Measurements from ENCODE around the gene C1QC. TPM values are rescaled to one million over a fixed set of nuclear protein-coding genes. Genes with fewer than 3 reads are reported as not detected.
"Not testable (repeated sequence)": the region's sequence is repeated elsewhere in the genome, so short reads cannot be mapped to it uniquely, and the experiment has no call there.

Gene C1QC
- total RNA-seq, 2 experiments from 2014 or later = not detected

DNA sequence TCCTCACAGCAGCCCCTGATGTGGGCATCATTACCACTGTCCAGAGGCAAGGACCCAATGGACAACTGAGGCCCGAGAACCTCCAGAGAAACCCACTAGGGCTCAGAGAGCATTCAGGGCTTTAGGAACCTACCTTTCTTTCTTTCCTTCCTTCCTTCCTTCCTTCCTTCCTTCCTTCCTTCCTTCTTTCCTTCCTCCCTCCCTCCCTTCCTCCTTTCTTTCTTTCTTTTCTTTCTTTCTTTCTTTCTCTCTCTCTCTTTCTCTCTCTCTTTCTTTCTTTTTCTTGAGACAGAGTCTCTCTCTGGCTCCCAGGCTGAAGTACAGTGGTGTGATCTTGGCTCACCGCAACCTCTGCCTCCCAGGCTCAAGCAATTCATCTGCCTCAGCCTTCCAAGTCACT lies 25.4 kb downstream of the C1QC start:
- H3K4me1 Mint-ChIP-seq, H3K27ac Mint-ChIP-seq, CTCF ChIA-PET: not testable (repeated sequence)

DNA sequence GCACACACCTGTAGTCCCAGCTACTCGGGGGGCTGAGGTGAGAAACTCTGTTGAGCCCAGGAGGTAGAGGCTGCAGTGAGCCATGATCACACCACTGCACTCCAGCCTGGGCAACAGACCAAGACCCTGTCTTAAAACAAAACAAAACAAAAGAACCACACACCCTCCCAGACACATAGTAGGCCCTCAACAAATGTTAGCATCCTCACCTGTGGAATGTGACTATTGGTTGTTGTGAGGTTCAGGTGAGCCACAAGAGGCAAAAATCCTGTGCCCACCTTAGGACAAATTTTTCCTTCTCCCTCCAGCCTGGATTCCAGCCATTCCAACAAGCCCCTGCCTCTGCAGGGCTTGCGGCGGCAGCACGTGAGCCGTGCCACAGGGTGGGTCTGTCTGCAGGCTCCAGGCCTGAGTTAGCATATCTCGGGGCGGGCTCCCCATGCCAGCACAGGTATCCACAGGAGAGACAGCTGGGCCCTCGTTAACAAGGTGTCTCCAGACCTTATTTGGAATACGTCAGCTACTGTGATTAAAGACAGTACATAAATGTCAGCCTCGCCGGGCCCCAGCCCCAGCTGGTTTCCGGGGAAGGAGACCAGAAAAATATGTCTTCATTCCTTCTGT lies 27.0 kb downstream of the C1QC start:
- POLR2A ChIA-PET = no interaction called here
- H3K27me3 Mint-ChIP-seq = peaks cover 33% of the 10 kb centered on the region
- no peak overlapping the region for H3K4me3 Mint-ChIP-seq
- H3K4me1 Mint-ChIP-seq = no peaks in the 10 kb centered on the region
- no peak for DNase-seq
- CTCF ChIA-PET = no interaction called here
- H3K27ac Mint-ChIP-seq = no peak overlapping the region
- no peaks in the 10 kb centered on the region for H3K36me3 Mint-ChIP-seq (ENCODE audit: low read depth)
- H3K9me3 Mint-ChIP-seq = no peaks in the 10 kb centered on the region

More for the DNA sequence above, 25.4 kb downstream of the C1QC start:
- H3K36me3 Mint-ChIP-seq (ENCODE audit: low read depth); H3K9me3 Mint-ChIP-seq; POLR2A ChIA-PET; H3K4me3 Mint-ChIP-seq; DNase-seq: not testable (repeated sequence)
- peaks cover 26% of the 10 kb centered on the region for H3K27me3 Mint-ChIP-seq

DNA sequence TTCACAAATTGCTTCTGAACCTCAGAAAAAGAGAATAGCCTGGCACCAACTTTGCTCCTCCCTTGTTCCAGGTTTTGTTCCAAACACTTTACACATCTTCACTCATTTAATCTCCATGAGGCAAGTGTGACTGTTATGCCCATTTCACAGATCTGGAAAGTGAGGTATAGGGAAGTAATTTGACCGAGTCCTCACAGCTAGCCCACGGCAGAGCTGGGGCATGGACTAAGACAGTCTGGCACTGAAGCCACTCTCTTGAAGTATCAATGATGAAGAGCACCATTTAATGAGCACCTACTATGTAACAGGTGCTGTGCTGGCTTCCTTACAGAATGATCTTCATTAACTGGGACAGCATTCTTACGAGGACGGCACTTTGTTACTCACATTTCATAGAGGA lies 28.6 kb downstream of the C1QC start:
- ChIA-PET POLR2A (no interaction called here), CTCF (no interaction called here)
- no peak overlapping the region for H3K27ac Mint-ChIP-seq
- H3K4me3 Mint-ChIP-seq = no peak overlapping the region
- no peaks in the 10 kb centered on the region for H3K9me3 Mint-ChIP-seq
- H3K36me3 Mint-ChIP-seq (ENCODE audit: low read depth) = no peaks in the 10 kb centered on the region
- H3K4me1 Mint-ChIP-seq = no peaks in the 10 kb centered on the region
- H3K27me3 Mint-ChIP-seq = peaks cover 34% of the 10 kb centered on the region
- no peak for DNase-seq

DNA sequence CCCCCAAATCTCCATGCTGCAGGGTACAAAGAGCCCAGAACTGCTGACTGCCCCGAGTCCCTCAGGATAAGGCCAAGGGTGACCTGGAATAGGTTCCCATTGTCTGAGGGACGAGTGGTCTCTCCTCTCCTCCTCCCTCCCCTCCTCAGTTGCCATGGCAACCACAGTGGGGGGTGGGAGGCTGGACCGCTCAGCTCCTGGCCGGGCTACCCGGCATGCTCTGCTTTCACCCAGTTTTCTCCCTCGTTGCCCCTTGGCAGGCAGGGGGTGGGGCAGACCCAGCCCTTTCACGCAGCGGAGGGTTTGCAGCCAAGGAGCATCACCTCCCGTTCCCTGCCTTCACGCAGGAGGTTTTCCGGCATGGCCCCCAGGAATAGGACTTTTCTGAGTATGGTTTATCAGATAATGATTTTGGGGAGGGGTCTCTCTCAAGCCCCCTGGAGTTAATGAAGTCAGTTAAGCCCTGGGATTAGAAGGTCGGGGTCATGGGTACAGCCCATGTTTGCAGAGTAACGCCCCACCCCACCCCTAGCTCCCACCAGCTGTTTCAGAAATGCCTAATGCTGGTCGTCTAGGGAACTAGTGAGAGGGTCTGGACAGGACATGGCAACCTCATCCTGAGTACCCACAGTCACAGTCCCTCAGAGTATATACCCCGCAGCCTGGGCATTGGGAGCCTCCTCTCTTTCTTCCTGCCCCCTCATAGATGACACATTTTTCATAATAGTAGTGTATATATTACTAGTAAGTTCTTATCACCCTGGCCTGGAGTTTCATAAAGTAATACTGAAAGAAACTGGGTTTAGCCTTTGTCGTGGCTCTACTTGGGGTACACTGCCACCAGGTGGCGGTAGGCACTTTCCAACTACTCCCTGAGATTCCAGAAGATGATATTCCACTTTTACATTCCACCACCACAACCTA lies 30.3 kb downstream of the C1QC start:
- Mint-ChIP-seq H3K4me1 (no peaks in the 10 kb centered on the region), H3K9me3 (no peaks in the 10 kb centered on the region), H3K27ac (no peak overlapping the region), H3K27me3 (peaks cover 31% of the 10 kb centered on the region), H3K4me3 (no peak overlapping the region), H3K36me3 (ENCODE audit: low read depth) (no peaks in the 10 kb centered on the region)
- ChIA-PET POLR2A (no interaction called here), CTCF (interaction anchor here (1.7 kb wide), 1 partner anchor 215 kb away, joined by 4 read pairs; no protein-coding TSS in a partner anchor)
- no peak for DNase-seq

DNA sequence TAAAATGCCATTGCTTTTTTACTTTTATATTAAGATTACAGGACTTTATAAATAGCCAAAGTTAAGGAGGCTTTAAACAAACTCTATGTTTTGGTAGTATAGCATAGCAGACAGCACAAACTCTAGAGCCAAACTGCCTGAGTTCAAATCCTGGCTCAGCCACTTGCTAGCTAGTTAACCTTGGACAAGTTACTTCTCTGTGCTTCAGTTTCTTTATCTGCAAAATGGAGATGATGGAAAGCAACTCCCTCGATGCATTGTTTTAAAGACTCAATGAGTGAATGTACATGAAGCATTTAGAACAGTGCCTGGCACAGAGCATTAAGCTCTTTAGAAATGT lies 30.9 kb downstream of the C1QC start:
- H3K27ac Mint-ChIP-seq = no peak overlapping the region
- H3K4me3 Mint-ChIP-seq = no peak overlapping the region
- CTCF ChIA-PET = interaction anchor here (1.7 kb wide), 1 partner anchor 214 kb away, joined by 4 read pairs; no protein-coding TSS in a partner anchor
- H3K9me3 Mint-ChIP-seq = no peaks in the 10 kb centered on the region
- no peaks in the 10 kb centered on the region for H3K4me1 Mint-ChIP-seq
- peaks cover 30% of the 10 kb centered on the region for H3K27me3 Mint-ChIP-seq
- DNase-seq = no peak
- no peaks in the 10 kb centered on the region for H3K36me3 Mint-ChIP-seq (ENCODE audit: low read depth)
- POLR2A ChIA-PET = no interaction called here

DNA sequence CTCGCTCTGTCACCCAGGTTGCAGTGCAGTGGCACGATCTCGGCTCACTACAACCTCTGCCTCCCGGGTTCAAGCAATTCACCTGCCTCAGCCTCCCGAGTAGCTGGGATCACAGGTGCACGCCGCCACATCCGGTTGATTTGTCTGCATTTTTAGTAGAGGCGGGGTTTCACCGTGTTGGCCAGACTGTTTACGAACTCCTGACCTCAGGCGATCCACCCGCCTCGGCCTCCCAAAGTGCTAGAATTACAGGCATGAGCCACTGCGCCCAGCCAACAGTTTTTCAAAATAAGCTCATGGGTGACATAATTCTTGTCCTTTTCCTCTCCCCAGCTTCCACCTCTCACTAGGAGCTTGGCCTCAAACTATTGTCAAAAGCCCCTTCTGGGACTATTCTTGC lies 32.7 kb downstream of the C1QC start:
- H3K9me3 Mint-ChIP-seq; CTCF ChIA-PET; H3K36me3 Mint-ChIP-seq (ENCODE audit: low read depth); DNase-seq; H3K4me1 Mint-ChIP-seq; POLR2A ChIA-PET; H3K27ac Mint-ChIP-seq; H3K4me3 Mint-ChIP-seq: not testable (repeated sequence)
- peaks cover 26% of the 10 kb centered on the region for H3K27me3 Mint-ChIP-seq

DNA sequence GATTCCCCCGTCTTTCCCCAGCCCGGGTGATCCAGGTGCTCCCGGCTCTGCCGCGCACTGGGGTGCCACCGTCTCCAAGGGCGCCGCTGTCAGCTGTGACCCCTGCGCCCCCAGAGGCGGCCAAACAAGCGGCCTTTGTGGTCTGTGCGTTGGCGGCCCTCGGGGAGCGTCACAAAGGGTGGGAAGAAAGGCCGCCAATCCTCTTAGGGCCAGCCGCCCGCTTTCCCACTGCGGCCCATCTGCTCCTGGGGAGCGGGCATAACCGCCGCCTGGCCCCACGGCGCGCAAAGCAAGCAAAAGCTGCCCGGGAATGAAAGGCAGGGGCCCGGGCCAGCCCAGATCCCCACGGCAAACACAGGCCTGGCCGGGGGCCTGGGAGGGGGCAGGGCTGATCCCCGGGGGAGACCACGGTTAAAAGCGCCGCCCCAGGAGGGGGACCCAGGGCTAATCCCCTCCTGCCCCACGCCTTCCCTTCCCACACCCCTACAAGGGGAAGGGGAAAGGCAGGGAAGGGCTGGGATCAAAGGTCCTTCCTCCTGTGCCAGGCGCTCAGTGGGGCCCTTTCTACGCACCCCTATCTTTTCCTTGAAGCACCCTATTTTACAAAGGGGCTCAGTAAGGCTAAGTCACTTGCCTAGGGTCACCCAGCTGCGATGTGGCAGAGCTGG lies 33.6 kb downstream of the C1QC start:
- ChIA-PET CTCF (no interaction called here), POLR2A (no interaction called here)
- no peak for DNase-seq
- Mint-ChIP-seq H3K27me3 (peaks cover 21% of the 10 kb centered on the region), H3K27ac (no peak overlapping the region), H3K9me3 (no peaks in the 10 kb centered on the region), H3K4me3 (no peak overlapping the region), H3K4me1 (no peaks in the 10 kb centered on the region), H3K36me3 (ENCODE audit: low read depth) (no peaks in the 10 kb centered on the region)

DNA sequence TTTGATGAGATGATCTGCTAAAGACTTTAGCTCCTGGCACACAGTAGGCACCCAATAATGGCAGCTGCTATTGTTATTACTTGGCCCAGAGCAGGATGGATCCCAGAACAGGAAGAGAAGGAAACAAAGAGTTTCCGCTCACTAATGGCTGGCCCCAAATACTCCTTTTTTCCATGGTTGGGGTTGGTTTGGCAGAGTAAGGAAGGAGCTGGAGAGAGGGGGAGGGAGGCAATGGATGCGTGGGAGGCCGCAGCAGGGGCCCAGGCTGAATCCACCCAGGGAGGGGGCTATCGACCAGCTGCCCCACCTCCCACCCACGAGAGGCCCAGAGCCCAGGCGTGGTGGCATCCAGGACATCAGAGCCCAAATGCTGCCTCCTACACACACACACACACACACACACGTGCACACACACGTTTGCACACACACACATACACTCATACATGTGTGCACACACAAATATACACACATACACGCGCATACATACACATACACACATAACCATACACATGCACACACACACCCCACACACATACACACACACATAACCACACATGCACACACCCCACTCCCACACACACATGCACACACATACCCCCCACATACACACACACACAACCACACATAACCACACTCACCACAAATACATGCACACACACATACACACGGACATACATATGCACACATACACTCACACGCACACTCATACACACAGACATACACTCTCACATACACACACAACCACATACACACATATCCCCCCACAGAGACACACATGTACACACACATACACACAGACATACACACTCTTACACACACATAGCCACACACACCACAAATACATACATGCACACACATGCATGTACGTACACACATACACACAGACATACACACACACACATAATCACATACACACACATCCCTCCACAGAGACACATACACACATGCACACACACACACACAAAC lies 34.8 kb downstream of the C1QC start:
- Mint-ChIP-seq H3K36me3 (ENCODE audit: low read depth) (no peaks in the 10 kb centered on the region), H3K4me1 (no peaks in the 10 kb centered on the region), H3K27ac (no peak overlapping the region), H3K27me3 (peaks cover 14% of the 10 kb centered on the region), H3K4me3 (no peak overlapping the region), H3K9me3 (no peaks in the 10 kb centered on the region)
- ChIA-PET CTCF (no interaction called here), POLR2A (no interaction called here)
- no peak for DNase-seq

DNA sequence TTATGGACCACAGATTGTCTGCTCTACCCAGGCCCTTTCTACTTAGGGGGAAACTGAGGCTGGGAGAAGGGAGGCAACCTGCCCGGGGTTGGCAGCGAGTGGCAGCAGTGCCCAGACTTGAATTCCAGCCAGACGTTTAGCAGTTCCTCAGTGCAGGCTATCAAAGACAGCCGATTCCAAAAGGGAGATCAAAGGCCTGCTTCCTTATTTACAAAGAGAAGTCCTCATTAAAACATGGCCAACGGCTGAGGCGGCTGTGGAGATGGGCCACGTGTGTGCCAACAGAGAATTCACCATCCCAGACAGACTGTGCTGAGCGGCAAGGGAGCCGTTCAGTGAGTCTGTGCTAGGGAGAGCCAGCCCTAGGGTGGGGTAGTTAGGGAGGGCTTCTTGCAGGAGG lies 37.3 kb downstream of the C1QC start:
- H3K27ac Mint-ChIP-seq = no peak overlapping the region
- no peaks in the 10 kb centered on the region for H3K36me3 Mint-ChIP-seq (ENCODE audit: low read depth)
- H3K4me3 Mint-ChIP-seq = no peak overlapping the region
- no peak for DNase-seq
- ChIA-PET CTCF (no interaction called here), POLR2A (no interaction called here)
- no peaks in the 10 kb centered on the region for H3K9me3 Mint-ChIP-seq
- H3K4me1 Mint-ChIP-seq = no peaks in the 10 kb centered on the region
- H3K27me3 Mint-ChIP-seq = peaks cover 4% of the 10 kb centered on the region

DNA sequence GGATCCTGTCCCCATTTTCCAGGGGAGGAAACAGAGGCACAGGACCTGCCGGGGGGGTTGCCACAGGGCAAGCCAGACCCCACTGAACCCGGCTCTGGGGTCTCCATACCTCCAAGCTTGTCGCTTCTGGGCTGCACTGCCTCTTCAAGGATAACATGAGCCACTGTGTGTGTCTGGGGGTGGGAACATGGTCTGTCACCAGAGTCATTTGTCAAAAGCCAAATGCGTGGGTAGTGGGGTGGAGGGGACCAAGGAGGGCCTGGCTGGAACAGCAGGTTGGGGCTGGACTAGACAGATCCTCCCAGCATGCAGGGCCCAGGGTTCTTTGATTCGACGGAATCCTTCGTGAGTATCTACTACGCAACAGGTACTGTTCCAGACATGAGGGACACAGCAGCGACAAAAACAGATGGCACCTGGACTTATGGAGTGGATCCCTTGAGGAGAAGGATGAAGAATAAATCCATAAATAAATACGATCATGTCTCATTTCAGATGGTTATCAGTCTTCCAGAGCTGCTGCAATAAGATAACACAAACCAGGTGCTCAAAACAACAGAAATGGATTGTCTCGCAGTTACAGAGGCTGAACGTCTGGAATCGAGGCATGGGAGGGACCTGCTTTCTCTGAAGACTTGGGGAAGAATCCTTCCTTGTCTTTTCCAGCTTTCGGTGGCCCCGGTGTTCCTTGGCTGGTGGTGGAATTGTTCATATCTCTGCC lies 38.3 kb downstream of the C1QC start:
- no peak overlapping the region for H3K4me3 Mint-ChIP-seq
- ChIA-PET POLR2A (no interaction called here), CTCF (no interaction called here)
- no peaks in the 10 kb centered on the region for H3K9me3 Mint-ChIP-seq
- H3K27ac Mint-ChIP-seq = no peak overlapping the region
- no peaks in the 10 kb centered on the region for H3K36me3 Mint-ChIP-seq (ENCODE audit: low read depth)
- H3K4me1 Mint-ChIP-seq = no peaks in the 10 kb centered on the region
- DNase-seq = no peak
- peaks cover 7% of the 10 kb centered on the region for H3K27me3 Mint-ChIP-seq

DNA sequence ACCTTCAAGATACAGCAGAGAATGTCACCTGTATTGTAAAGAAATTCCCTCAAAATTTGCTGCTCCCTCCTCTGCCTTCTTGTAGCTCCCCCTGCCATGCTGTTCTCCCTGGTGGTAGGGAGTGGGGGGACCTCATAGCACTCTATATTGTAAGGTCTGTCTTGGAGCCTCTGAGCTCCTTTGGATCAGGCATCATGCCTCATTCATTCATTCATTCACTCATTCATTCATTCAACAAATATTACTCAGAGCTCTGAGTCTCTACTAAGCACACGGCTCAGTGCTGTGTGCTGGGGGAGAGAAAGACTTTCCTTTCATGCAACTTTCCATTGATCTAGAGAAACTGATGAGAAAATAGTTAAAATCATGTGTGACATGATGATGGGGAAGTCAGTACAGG lies 40.1 kb downstream of the C1QC start:
- no peak for DNase-seq
- H3K4me3 Mint-ChIP-seq = no peak overlapping the region
- CTCF ChIA-PET = no interaction called here
- POLR2A ChIA-PET = no interaction called here
- no peaks in the 10 kb centered on the region for H3K36me3 Mint-ChIP-seq (ENCODE audit: low read depth)
- no peaks in the 10 kb centered on the region for H3K9me3 Mint-ChIP-seq
- H3K27me3 Mint-ChIP-seq = peaks cover 8% of the 10 kb centered on the region
- no peaks in the 10 kb centered on the region for H3K4me1 Mint-ChIP-seq
- no peak overlapping the region for H3K27ac Mint-ChIP-seq

DNA sequence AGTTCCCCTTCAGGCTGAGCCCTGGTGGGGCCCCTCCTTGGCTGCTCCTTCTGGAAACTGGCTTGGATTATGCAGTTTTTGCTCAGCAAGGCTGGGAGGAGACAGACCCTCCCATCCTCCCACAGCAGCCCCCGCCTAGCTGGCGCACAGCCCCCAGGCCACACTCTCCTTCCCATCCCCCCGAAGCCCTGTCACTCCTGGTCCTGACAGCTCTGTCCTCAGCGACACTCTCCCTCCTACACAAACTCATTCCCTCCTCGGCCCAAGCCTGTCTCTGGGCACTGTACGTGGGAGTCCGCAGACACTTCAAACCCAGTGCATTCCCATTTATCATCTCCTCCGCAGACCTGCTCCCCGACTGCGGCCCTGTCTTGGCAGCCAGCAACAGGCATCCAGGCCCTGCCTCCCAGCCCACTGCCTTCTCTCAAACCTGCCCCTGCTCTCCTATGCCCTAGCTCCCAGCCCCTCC lies 42.2 kb downstream of the C1QC start:
- ChIA-PET CTCF (interaction anchor here (0.6 kb wide), 1 partner anchor 245 kb away, joined by 4 read pairs; no protein-coding TSS in a partner anchor), POLR2A (no interaction called here)
- H3K4me1 Mint-ChIP-seq = no peaks in the 10 kb centered on the region
- no peaks in the 10 kb centered on the region for H3K9me3 Mint-ChIP-seq
- DNase-seq = no peak
- no peak overlapping the region for H3K27ac Mint-ChIP-seq
- peaks cover 9% of the 10 kb centered on the region for H3K27me3 Mint-ChIP-seq
- no peaks in the 10 kb centered on the region for H3K36me3 Mint-ChIP-seq (ENCODE audit: low read depth)
- H3K4me3 Mint-ChIP-seq = no peak overlapping the region

All from activated CD4-positive, alpha-beta memory T cell treated with anti-CD3 and anti-CD28 coated beads, Interleukin-2, amount 10 ng/mL, durations not matched to agents 7 days and 5 days (primary cell).